Measurements from ENCODE around the gene KRT38. TPM values are rescaled to one million over a fixed set of nuclear protein-coding genes. Genes with fewer than 3 reads are reported as not detected.

The KRT38 gene
- total RNA-seq, 1 experiment from 2014 or later, result not detected

DNA sequence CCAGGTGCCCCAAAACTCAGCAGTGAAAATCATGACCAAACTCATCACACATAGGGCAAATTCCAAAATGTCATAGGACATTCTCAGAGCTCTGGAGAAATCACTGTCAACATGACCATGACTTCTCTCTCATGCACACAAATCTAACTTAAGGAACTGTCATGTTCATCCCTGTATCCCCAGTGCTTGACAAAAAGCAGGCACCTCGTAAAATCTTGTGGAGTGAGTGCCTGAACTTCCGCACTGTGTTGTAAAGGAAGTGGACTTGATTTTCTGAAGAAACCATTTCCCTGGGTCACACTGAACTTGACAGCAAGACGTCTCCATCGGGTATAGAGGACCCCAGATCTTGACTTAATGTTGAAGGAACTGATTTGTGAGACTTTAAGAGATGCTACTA lies 19.2 kb downstream of the KRT38 start:
- Histone ChIP-seq H3K79me2 (ENCODE audit: insufficient read depth, low read length) (no peaks in the 10 kb centered on the region), H4K20me1 (ENCODE audit: control insufficient read depth, insufficient read depth, insufficient read length) (no peaks in the 10 kb centered on the region), H3K14ac (ENCODE audit: insufficient read depth, low read length) (no peak overlapping the region), H3K79me1 (ENCODE audit: insufficient read depth, low read depth, low read length, poor library complexity, severe bottlenecking) (no peaks in the 10 kb centered on the region), H3K27ac (ENCODE audit: insufficient read length, low read depth, low read length) (no peak overlapping the region), H4K91ac (ENCODE audit: insufficient read length, low read depth, low read length) (no peak overlapping the region), H2BK20ac (ENCODE audit: low read depth, low read length, poor library complexity, severe bottlenecking) (no peak overlapping the region), H3K9ac (ENCODE audit: extremely low read depth, insufficient read length, low read length) (no peak overlapping the region), H4K8ac (replicated peaks; ENCODE audit: insufficient read length, low read depth, low read length) (no peak overlapping the region), H4K5ac (ENCODE audit: insufficient read length, low read depth, low read length) (no peak overlapping the region), H2BK5ac (ENCODE audit: insufficient read length, low read length) (no peak overlapping the region), H3K23ac (ENCODE audit: insufficient read length, low read depth, low read length) (no peak overlapping the region), H3T11ph (ENCODE audit: low read length) (no peak overlapping the region), H3K23me2 (ENCODE audit: insufficient read length, low read depth, low read length, poor library complexity, severe bottlenecking) (no peaks in the 10 kb centered on the region), H3K18ac (ENCODE audit: insufficient read length, low read depth, low read length) (no peak overlapping the region), H3K4me1 (ENCODE audit: insufficient read depth, low read length) (no peaks in the 10 kb centered on the region), H3K27me3 (ENCODE audit: insufficient read depth, low read length) (no peaks in the 10 kb centered on the region), H3K56ac (ENCODE audit: insufficient read length, low read depth, low read length) (no peak overlapping the region), H3K4ac (ENCODE audit: low read depth, low read length) (no peak overlapping the region), H2AFZ (ENCODE audit: low read length) (no peak overlapping the region), H2BK120ac (ENCODE audit: low read depth, low read length, poor library complexity, severe bottlenecking) (no peak overlapping the region), H2AK5ac (ENCODE audit: insufficient read length, low read length) (no peak overlapping the region), H3K4me2 (ENCODE audit: insufficient read depth, insufficient read length, low read length) (no peak overlapping the region), H3K9me3 (ENCODE audit: control insufficient read depth, low read depth, low read length) (no peaks in the 10 kb centered on the region), H2BK12ac (ENCODE audit: insufficient read length, low read depth, low read length) (no peak overlapping the region), H2BK15ac (ENCODE audit: low read depth, low read length) (no peak overlapping the region)
- no CpG with 5 or more reads among the region's 4 CpGs for WGBS (ENCODE audit: extremely low coverage, insufficient read length, low lambda C conversion rate)
- peaks cover 11% of the 10 kb centered on the region for H3K27me3 Mint-ChIP-seq (ENCODE audit: low read depth)
- no peak for TF ChIP-seq CTCF (conservative IDR thresholded peaks at IDR 0.05)
- H3K4me1 Mint-ChIP-seq, result peaks cover 8% of the 10 kb centered on the region in 2 experiments; a peak in 3 of 4 replicates
- H3K27ac Mint-ChIP-seq, result no peak overlapping the region; a peak in 1 of 7 replicates
- H3K4me3 Mint-ChIP-seq, result no peak overlapping the region
- DNase-seq, result no peak
- H3K36me3 Mint-ChIP-seq (ENCODE audit: insufficient read depth in 1 of 3, low read depth in 3 of 3), result no peaks in the 10 kb centered on the region
- H3K9me3 Mint-ChIP-seq, result no peaks in the 10 kb centered on the region

All from H9 (cell line).